Esophagus muscularis mucosa (tissue), 4 donors: ENCODE measurements around the gene IL2RA. TPM values are rescaled to one million over a fixed set of nuclear protein-coding genes. Genes with fewer than 3 reads are reported as not detected.

Source experiments
- DNase-seq: peaks from one replicate; pipeline ENCODE4 v3.0.0-alpha.2; 2017; ENCODE audit errors: extremely low spot score
- H3K27ac ChIP-seq, 4 donors: fragments of 200-600 bp; sonication (generic); replicated peaks in 1 of 4; 1 replicate in 3 of 4; 2 replicates in 1 of 4; pipeline ENCODE4 v1.5.1; 2016 to 2019; ENCODE audit warnings: mild to moderate bottlenecking in 1 of 4
- H3K27me3 ChIP-seq, 4 donors: fragments of 200-600 bp; sonication (generic); one replicate each; pipeline versions ENCODE4 v1.5.1 to v1.6.0; 2016 to 2019
- H3K36me3 ChIP-seq, 4 donors: fragments of 200-600 bp; sonication (generic); one replicate each; pipeline ENCODE4 v1.5.1; 2016 to 2019
- H3K4me1 ChIP-seq, 4 donors: fragments of 200-600 bp; sonication (generic); one replicate each; pipeline ENCODE4 v1.5.1; 2016 to 2019
- H3K4me3 ChIP-seq, 4 donors: fragments of 200-600 bp; sonication (generic); 1 replicate in 2 of 4; 2 replicates in 2 of 4; pipeline ENCODE4 v1.5.1; 2016 to 2019; ENCODE audit warnings: mild to moderate bottlenecking in 4 of 4, moderate library complexity in 1 of 4
- H3K9me3 ChIP-seq, 4 donors: fragments of 200-600 bp; sonication (generic); 1 replicate in 3 of 4; 2 replicates in 1 of 4; pipeline ENCODE4 v1.5.1; 2016 to 2019
- CTCF ChIP-seq, 3 experiments: fragments of 200-600 bp in 2 of 3; fragments of 450-650 bp in 1 of 3; sonication (generic) in 2 of 3; IDR thresholded peaks; one replicate each; pipeline ENCODE4 v1.5.1; 2017 to 2019; ENCODE audit warnings: antibody characterized with exemption in 3 of 3, mild to moderate bottlenecking in 2 of 3, moderate library complexity in 1 of 3
- EP300 ChIP-seq: sonication (generic); formaldehyde crosslinking; IDR thresholded peaks from one replicate; pipeline ENCODE4 v1.6.1; 2017; ENCODE audit warnings: antibody characterized with exemption
- POLR2A ChIP-seq: fragments of 450-650 bp; IDR thresholded peaks from one replicate; pipeline ENCODE4 v1.6.1; 2017; ENCODE audit warnings: antibody characterized with exemption, moderate library complexity, mild to moderate bottlenecking, low read depth
- POLR2AphosphoS5 ChIP-seq, 2 donors: sonication (generic); formaldehyde crosslinking; IDR thresholded peaks; one replicate each; pipeline ENCODE4 v1.6.1; 2017; ENCODE audit warnings: antibody characterized with exemption in 2 of 2
- WGBS: methylation state at CpG from one replicate; pipeline ENCODE4 v1.1.5; 2018; 5-methylcytosine and 5-hydroxymethylcytosine counted together
- intact Hi-C: fragments of 100-400 bp; cut with DNase I; formaldehyde crosslinking; loops from one replicate; pipeline ENCODE4 v1.15.1; 2023
- total RNA-seq, 4 donors: library from RNA; depleted of rRNA; stranded (reverse); fragments of >200 nt; gene quantifications; one replicate each; pipeline versions ENCODE4 v1.1.0 to v1.2.1, GENCODE V29; 2016

The IL2RA gene
- total RNA-seq, 4 donors from 2014 or later, result 0.39 to 17.4 (median 1.1) TPM

- no peaks in the 10 kb centered on the region for H3K9me3 ChIP-seq
- H3K4me3 ChIP-seq, result no peak overlapping the region
- no peak for DNase-seq
- H3K4me1 ChIP-seq, result peaks cover 0 to 22% (median 6%) of the 10 kb centered on the region in 4 donors
- peaks cover 0 to 5% (median 0%) of the 10 kb centered on the region in 4 donors for H3K27me3 ChIP-seq
- TF ChIP-seq POLR2AphosphoS5 (IDR thresholded peaks at IDR 0.05) (no peak), POLR2A (no peak), CTCF (IDR thresholded peaks at IDR 0.05) (no peak)
- no peaks in the 10 kb centered on the region for H3K36me3 ChIP-seq
- 92% methylated on average over 5 of the region's 5 CpGs for WGBS
- H3K27ac ChIP-seq, result no peak overlapping the region
- intact Hi-C loops, result no loop called here
Measured at GRCh38 chr10:6070660-6071059, 8.5 kb upstream of the IL2RA start.

- 74% methylated on average over 10 of the region's 11 CpGs for WGBS
- no peaks in the 10 kb centered on the region for H3K9me3 ChIP-seq
- intact Hi-C loops, result no loop called here
- H3K36me3 ChIP-seq, result no peaks in the 10 kb centered on the region
- H3K27me3 ChIP-seq, result no peaks in the 10 kb centered on the region
- no peak overlapping the region for H3K4me3 ChIP-seq
- H3K27ac ChIP-seq, result no peak overlapping the region
- DNase-seq, result no peak
- TF ChIP-seq CTCF (IDR thresholded peaks at IDR 0.05) (no peak), POLR2AphosphoS5 (IDR thresholded peaks at IDR 0.05) (no peak), POLR2A (no peak), EP300 (no peak)
- H3K4me1 ChIP-seq, result peaks cover 0 to 28% (median 6%) of the 10 kb centered on the region in 4 donors
Measured at GRCh38 chr10:6069081-6069931, 7.1 kb upstream of the IL2RA start.

- intact Hi-C loops, result no loop called here
- H3K9me3 ChIP-seq, result no peaks in the 10 kb centered on the region
- H3K27me3 ChIP-seq, result no peaks in the 10 kb centered on the region
- no peaks in the 10 kb centered on the region for H3K36me3 ChIP-seq
- peaks cover 0 to 28% (median 6%) of the 10 kb centered on the region in 4 donors for H3K4me1 ChIP-seq
- no peak overlapping the region for H3K4me3 ChIP-seq
- no peak for TF ChIP-seq POLR2A
- no peak for TF ChIP-seq POLR2AphosphoS5 (IDR thresholded peaks at IDR 0.05)
- no peak for TF ChIP-seq EP300
- no peak for TF ChIP-seq CTCF (IDR thresholded peaks at IDR 0.05)
- no peak for DNase-seq
- H3K27ac ChIP-seq, result no peak overlapping the region
- 59% methylated on average over 8 of the region's 8 CpGs for WGBS
Measured at GRCh38 chr10:6068422-6068821, 6.3 kb upstream of the IL2RA start.

GRCh38 chr10:6068006-6068405 is 5.8 kb upstream of the IL2RA start:
- H3K36me3 ChIP-seq, result no peaks in the 10 kb centered on the region
- 72% methylated on average over 6 of the region's 6 CpGs for WGBS
- H3K4me3 ChIP-seq, result no peak overlapping the region
- TF ChIP-seq EP300 (no peak), POLR2A (no peak), CTCF (IDR thresholded peaks at IDR 0.05) (no peak), POLR2AphosphoS5 (IDR thresholded peaks at IDR 0.05) (no peak)
- no peak overlapping the region for H3K27ac ChIP-seq
- no peaks in the 10 kb centered on the region for H3K9me3 ChIP-seq
- H3K4me1 ChIP-seq, result peaks cover 0 to 28% (median 6%) of the 10 kb centered on the region in 4 donors
- no peak for DNase-seq
- no peaks in the 10 kb centered on the region for H3K27me3 ChIP-seq
- intact Hi-C loops, result no loop called here

- DNase-seq, result no peak
- 73% methylated on average over 4 of the region's 4 CpGs for WGBS
- TF ChIP-seq EP300 (no peak), CTCF (IDR thresholded peaks at IDR 0.05) (no peak), POLR2A (no peak), POLR2AphosphoS5 (IDR thresholded peaks at IDR 0.05) (no peak)
- H3K9me3 ChIP-seq, result no peaks in the 10 kb centered on the region
- H3K27me3 ChIP-seq, result no peaks in the 10 kb centered on the region
- intact Hi-C loops, result no loop called here
- H3K27ac ChIP-seq, result no peak overlapping the region
- no peak overlapping the region for H3K4me3 ChIP-seq
- H3K36me3 ChIP-seq, result no peaks in the 10 kb centered on the region
- peaks cover 0 to 28% (median 6%) of the 10 kb centered on the region in 4 donors for H3K4me1 ChIP-seq
Measured at GRCh38 chr10:6067457-6067856, 5.3 kb upstream of the IL2RA start.
